ENCODE data around the gene CRISPLD2. TPM values are rescaled to one million over a fixed set of nuclear protein-coding genes. Genes with fewer than 3 reads are reported as not detected.
A peak's percentile ranks its signal among the peaks of the same experiment; 100 is the strongest.

CRISPLD2 gene
- total RNA-seq, 1 donor from 2014 or later: 17.8 TPM

GRCh38 chr16:84919269-84919668 lies 99.5 kb downstream of the CRISPLD2 start:
- DNase-seq (ENCODE audit: extremely low spot score, unreplicated experiment): no peak
- TF ChIP-seq CTCF (conservative IDR thresholded peaks at IDR 0.05): no peak
- peak overlapping the region; percentile 47 for H3K27ac Mint-ChIP-seq
- peaks cover 3% of the 10 kb centered on the region for H3K27me3 Mint-ChIP-seq
- no peaks in the 10 kb centered on the region for H3K9me3 Mint-ChIP-seq
- no peaks in the 10 kb centered on the region for H3K36me3 Mint-ChIP-seq
- H3K4me3 Mint-ChIP-seq: no peak overlapping the region
- peaks cover 38% of the 10 kb centered on the region for H3K4me1 Mint-ChIP-seq (ENCODE audit: unreplicated experiment)

- DNase-seq (ENCODE audit: extremely low spot score, unreplicated experiment): no peak
- Mint-ChIP-seq H3K27me3 (peaks cover 3% of the 10 kb centered on the region), H3K36me3 (no peaks in the 10 kb centered on the region), H3K4me3 (no peak overlapping the region), H3K27ac (peak overlapping the region; percentile 47), H3K4me1 (ENCODE audit: unreplicated experiment) (peaks cover 42% of the 10 kb centered on the region), H3K9me3 (no peaks in the 10 kb centered on the region)
- no peak for TF ChIP-seq CTCF (conservative IDR thresholded peaks at IDR 0.05)
Observed at GRCh38 chr16:84919708-84920107, 99.9 kb downstream of the CRISPLD2 start.

GRCh38 chr16:84920333-84920732 lies 100.5 kb downstream of the CRISPLD2 start:
- H3K4me3 Mint-ChIP-seq: no peak overlapping the region
- DNase-seq (ENCODE audit: extremely low spot score, unreplicated experiment): no peak
- no peak overlapping the region for H3K27ac Mint-ChIP-seq
- peaks cover 42% of the 10 kb centered on the region for H3K4me1 Mint-ChIP-seq (ENCODE audit: unreplicated experiment)
- no peaks in the 10 kb centered on the region for H3K36me3 Mint-ChIP-seq
- peaks cover 3% of the 10 kb centered on the region for H3K27me3 Mint-ChIP-seq
- H3K9me3 Mint-ChIP-seq: no peaks in the 10 kb centered on the region
- no peak for TF ChIP-seq CTCF (conservative IDR thresholded peaks at IDR 0.05)

- no peak for DNase-seq (ENCODE audit: extremely low spot score, unreplicated experiment)
- Mint-ChIP-seq H3K36me3 (no peaks in the 10 kb centered on the region), H3K27me3 (peaks cover 1% of the 10 kb centered on the region), H3K4me1 (ENCODE audit: unreplicated experiment) (peaks cover 42% of the 10 kb centered on the region), H3K27ac (no peak overlapping the region), H3K4me3 (no peak overlapping the region), H3K9me3 (no peaks in the 10 kb centered on the region)
- TF ChIP-seq CTCF (conservative IDR thresholded peaks at IDR 0.05): no peak
Observed at GRCh38 chr16:84922351-84923120, 102.8 kb downstream of the CRISPLD2 start.

GRCh38 chr16:84924331-84925091 lies 104.7 kb downstream of the CRISPLD2 start:
- no peaks in the 10 kb centered on the region for H3K9me3 Mint-ChIP-seq
- H3K36me3 Mint-ChIP-seq: no peaks in the 10 kb centered on the region
- no peak for TF ChIP-seq CTCF (conservative IDR thresholded peaks at IDR 0.05)
- no peak for DNase-seq (ENCODE audit: extremely low spot score, unreplicated experiment)
- H3K27me3 Mint-ChIP-seq: no peaks in the 10 kb centered on the region
- H3K4me1 Mint-ChIP-seq (ENCODE audit: unreplicated experiment): peaks cover 31% of the 10 kb centered on the region
- H3K27ac Mint-ChIP-seq: no peak overlapping the region
- no peak overlapping the region for H3K4me3 Mint-ChIP-seq
